Measurements from ENCODE around the gene TM4SF18.

Gene TM4SF18

GRCh38 chr3:149325581-149325980 lies 7.9 kb downstream of the TM4SF18 start:
- DNase-seq, result no peak

DNA sequence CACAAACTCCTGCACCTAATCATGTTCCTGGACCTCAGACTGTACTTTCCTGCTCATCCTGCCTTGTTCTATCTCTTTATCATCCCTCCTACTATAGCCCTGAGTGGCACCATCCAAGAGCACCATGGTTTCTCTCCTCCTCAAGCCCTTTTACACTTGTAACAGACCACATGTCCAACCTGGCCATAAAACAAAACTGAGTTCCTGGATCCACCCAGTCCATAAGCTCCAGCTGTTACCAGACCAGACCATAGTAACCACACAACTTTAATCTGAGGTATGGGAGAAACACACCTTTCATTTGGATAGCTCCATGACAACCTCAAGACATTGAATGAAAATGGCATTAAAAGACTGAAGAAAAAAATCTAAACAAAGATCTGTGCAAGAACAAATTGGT lies 9.1 kb downstream of the TM4SF18 start:
- no peak for DNase-seq

DNA sequence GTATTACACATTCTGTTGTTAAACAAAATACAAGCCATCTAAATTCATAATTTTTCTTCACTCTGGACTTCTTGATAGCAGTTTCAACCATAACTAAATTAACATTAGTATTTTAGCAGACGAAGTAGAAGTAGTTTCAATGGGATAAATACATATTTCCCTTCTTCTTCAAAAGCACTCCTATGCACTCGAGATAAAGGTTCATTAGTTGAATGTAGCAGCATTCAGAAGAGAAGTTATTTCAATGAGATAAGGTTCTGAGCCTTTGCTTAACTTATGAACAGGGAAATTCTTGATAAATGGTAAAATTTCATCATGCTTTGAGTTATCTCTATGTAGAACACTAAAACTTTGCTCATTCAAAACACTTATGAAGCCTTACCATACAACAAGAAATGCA lies 11.8 kb downstream of the TM4SF18 start:
- no peak for DNase-seq

GRCh38 chr3:149321136-149321535 lies 12.3 kb downstream of the TM4SF18 start:
- no peak for DNase-seq

DNA sequence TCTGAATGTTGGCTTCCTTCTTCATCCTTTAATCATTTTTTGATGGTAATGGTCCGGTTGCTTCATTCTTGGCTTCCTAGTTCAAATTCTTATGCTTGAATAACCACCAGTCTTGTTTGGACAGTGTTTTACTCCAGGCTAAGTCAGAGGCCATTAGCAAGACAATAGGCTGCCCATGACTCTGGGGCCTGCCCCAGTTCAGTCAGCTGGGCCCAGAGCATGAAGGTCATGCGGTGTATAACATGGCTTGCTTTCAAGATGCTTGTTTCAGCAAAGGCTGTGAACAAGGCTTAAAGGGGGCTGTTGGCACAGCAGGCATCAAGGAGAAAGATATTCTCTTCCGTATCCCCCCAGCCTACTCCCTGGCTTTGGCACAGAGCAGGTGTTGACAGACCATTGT lies 13.7 kb downstream of the TM4SF18 start:
- DNase-seq, result no peak

DNA sequence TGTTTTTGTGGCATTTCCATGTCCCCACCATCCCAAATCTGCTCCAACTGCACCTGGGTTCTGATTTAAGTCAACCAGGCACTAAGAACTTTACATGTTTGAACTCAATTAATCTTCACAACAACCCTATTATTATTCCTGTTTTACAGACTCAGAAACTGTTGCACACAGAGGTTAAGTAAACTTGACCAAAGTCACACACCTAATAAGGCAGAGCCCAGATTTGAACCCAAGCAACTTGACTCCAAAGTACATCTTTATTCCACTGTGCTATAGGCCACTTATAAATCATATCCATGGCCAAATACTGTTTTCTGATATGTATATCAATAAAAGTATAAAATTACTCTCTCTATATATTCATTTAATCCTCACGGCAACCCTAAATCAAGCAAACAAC lies 16.4 kb downstream of the TM4SF18 start:
- no peak for DNase-seq

DNA sequence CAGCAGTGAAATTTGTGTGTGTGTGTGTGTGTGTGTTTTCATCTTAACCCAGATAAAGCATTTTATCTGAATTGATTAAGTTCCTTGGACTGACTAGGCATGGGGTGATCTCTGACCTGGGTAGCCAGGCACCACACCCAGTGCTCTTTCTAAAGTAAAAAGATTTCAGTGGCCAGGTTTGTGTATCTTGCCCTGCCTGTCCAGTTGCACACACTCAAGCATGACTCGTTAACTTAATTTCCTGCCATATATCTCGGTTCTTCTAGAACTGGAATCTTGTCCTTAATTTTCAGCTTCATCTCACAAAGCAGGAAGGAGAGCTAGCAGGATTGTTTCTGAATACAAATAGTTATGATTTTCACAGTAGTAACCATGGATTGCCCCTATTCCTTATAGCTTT lies 17.0 kb downstream of the TM4SF18 start:
- no peak for DNase-seq

DNA sequence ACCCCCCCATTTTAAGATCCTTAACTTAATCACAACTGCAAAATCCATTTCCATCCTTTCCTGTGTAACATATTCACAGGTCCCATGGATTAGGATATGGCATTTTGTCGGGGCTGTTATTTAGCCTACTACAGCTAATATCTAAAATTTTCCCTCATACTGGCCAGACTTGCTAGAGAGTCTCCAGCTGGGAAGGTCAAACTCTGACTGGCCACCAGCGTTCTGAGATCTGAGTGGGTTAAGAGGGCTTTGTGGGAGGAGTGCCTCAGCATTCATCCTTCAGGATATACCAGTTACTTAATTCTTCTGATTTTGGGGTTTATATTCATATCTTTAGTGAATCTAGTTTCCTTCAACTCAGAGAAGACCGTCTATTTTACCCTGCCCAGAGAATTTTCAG lies 17.7 kb downstream of the TM4SF18 start:
- no peak for DNase-seq

DNA sequence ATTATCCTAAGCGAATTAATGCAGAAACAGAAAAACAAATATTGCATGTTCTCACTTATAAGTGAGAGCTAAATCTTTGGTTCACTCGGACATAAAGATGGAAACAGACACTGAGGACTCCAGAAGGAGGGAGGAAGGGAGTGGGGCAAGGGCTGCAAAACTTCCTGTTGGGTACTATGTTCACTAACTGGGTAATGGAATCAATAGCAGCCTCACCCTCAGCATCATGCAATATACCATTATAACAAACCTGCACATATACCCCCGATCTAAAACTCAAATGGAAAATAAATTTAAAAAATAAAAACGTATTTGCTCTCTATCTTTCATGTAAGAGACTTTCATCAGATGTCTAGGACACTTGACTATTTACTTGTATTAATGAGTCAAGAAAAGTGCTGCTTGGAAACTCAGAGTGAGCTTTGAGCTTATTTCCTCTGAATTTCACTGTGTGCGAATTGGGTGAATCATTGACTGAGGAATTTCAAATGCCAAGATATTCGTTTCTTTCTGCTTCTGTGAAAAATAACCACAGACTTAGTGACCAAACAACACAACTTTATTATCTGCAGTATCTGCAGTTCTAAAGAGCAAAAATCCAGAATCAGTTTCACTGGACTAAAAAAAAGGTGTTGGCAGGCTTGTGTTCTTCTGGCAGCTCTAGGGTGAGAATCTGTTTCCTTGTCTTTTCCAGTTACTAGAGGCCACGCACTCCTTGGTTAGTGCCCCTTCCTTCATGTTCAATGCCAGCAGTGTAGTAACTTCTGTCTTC lies 18.4 kb downstream of the TM4SF18 start:
- DNase-seq, result no peak

DNA sequence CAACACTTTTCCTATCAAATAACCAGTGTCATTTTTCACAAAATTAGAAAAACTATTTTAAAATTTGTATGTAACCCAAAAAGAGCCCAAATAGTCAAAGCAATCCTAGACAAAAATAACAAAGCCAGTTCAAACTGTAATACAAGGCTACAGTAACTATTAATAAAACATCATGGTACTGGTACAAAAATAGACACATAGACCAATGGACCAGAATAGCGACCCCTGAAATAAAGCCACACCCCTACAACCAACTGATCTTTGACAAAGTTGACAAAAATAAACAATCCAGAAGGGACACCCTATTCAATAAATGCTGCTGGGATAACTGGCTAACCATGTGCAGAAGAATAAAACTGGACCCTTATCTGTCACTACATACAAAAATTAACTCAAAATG lies 19.9 kb downstream of the TM4SF18 start:
- DNase-seq, result no peak

- no peak for DNase-seq
Measured at GRCh38 chr3:149310796-149311534, 22.5 kb downstream of the TM4SF18 start.

- no peak for DNase-seq
Measured at GRCh38 chr3:149307435-149307783, 26.0 kb downstream of the TM4SF18 start.

DNA sequence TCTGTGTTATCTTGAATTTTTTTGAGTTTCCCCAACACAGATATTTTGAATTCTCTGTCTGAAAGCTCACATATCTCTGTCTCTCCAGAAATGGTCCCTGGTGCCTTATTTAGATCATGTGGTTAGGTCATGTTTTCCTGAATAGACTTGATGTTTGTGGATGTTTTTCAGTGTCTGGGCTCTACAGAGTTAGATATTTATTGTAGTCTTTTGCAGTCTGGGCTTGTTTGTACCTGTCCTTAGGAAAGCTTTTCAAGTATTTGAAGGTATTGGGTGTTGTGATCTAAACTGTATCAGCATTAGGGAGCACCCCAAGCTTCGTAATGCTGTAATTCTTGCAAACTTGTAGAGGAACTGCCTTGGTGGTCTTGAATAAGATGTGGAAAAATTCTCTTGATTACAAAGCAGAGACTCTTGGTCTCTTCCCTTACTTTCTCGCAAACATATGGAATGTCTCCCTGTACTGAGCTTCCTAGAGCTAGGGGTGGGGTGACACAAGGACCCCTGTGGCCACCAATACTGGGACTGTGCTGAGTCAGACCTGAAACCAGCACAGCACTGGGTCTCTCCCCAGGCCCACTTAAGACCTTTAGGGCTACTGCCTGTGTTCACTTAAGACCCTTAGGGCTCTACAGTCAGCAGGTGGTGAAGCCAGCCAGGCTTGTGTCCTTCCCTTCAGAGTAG lies 26.5 kb downstream of the TM4SF18 start:
- no peak for DNase-seq

GRCh38 chr3:149305376-149305775 lies 28.1 kb downstream of the TM4SF18 start:
- DNase-seq, result no peak

GRCh38 chr3:149299938-149300801 lies 33.3 kb downstream of the TM4SF18 start:
- peak; percentile 46 for DNase-seq

DNA sequence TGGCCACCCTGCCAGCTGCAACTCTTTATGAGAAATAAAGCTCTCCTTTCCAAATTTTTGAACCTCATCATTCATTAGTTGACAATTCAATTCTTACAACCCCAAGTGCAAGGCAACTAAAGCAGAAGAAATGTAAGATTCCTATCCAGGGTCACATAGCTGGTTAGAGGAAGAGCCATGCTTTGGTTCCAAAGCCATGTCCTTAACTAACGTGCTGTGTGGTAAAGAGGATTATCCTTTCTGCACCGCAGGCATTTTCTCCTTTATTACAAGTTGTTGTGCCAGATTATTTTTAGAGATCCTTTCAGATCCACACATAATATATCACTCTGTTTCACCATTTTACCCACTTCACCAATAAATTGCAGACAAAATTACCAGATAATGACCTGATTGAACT lies 36.5 kb downstream of the TM4SF18 start:
- DNase-seq, result no peak

DNA sequence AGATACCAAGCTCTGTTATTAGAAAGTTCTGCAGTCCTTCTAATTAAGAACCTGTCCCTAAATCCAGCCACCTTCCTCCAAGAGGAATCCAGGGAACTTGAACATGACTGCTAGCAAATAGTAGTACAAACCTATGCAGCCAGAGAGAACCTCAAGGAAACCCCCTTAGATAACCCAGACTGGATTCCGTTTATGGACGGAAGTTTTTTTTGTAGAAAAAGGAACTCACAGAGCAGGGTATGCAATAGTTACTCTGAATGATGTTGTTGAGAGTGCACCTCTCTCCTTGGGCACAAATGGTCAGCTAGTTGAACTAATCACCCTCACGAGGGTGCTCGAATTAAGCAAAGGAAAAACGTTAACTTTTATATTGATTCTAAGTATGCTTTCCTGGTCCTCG lies 40.8 kb downstream of the TM4SF18 start:
- no peak for DNase-seq

GRCh38 chr3:149291178-149291577 lies 42.3 kb downstream of the TM4SF18 start:
- peak; percentile 55 for DNase-seq

DNA sequence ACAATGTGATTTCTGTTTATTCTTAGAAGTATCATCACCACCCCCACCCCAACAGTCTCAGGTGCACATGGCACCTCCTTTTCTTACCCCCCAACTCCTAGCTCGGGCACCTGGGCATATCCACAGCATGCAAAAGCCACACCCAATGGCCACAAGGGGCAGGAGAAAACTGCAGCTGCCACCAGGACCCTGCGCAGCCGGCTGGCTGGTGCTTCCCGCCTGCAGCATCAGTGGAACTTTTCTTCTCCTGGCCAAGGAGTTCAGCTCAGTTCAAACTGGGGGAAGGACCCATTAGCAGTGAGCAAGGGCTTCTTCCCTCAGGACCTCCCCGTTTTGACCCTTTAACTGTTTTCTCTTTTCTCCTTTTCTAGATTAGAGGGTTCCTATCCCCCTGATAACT lies 44.8 kb downstream of the TM4SF18 start:
- no peak for DNase-seq

DNA sequence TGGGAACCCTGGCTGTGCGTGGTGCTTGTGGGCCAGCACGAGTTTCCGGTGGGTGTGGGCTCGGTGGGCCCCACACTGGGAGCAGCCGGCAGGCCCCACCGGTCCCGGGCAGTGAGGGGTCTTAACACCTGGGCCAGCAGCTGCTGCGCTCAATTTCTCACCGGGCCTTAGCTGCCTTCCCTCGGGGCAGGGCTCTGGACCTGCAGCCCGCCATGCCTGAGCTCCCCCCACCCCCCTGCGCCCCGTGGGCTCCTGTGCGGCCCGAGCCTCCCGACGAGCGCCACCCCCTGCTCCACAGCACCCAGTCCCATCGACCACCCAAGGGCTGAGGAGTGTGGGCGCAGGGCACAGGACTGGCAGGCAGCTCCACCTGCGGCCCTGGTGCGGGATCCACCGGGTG lies 49.4 kb downstream of the TM4SF18 start:
- no peak for DNase-seq

DNA sequence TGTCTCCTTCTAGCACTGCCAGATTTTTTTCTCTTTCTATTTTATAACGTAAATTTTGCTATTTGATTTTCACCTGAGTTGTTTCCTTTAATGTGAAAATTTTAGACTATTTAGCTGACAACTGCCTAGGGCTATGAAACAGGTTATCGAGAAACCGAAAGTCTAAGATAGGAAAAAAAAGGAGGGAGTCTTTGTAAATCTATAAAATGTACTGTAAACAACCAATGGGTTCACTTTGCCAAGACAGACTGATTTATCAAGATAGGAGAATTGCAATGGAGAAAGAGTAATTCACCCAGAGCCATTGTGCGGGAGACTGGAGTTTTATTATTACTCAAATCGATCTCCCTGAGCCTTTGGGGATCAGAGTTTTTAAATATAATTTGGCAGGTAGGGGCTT lies 50.0 kb downstream of the TM4SF18 start:
- DNase-seq, result no peak

DNA sequence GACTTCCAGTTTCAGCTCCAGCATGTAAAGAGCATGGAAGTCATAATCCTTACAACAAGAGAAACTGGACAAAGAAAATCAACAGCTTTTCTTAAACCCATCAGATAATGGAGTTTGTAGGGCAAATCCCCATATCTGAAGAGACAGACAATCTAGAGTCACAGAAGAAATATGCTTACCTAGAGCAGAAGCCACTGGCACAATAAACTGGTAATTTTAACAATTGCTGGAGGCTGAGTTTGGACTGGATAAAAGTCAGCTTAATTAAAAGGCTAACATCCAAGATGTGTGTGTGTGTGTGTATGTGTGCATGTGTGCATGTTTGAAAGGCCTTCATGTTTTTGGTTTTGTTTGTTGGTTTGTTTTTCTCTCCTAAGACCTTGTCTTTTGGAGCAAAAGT lies 50.6 kb downstream of the TM4SF18 start:
- no peak for DNase-seq

GRCh38 chr3:149282322-149282721 lies 51.1 kb downstream of the TM4SF18 start:
- DNase-seq, result no peak
